ENCODE measurements around the gene PADI1. TPM values are rescaled to one million over a fixed set of nuclear protein-coding genes. Genes with fewer than 3 reads are reported as not detected.

The PADI1 gene
- total and polyA plus RNA-seq, 2 donors = 0.14 to 0.57 TPM

DNA sequence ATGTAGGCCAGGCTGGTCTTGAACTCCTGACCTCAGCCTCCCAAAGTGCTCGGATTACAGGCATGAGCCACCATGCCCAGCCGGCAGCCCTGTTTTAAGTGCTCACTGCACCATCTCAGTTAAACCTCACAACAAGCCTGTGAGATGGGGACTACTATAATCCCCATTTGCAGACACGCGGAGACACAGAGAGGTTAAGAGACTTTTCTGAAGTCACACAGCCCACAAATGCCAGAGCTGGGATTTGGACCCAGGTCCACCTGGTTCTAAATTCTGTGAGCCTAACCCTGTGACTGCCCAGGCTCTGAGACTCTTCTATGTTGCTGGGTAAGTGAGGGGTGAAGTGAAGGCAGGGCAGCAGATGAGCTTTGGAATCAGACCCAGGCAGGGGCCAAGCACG is 6.4 kb downstream of the PADI1 start:
- H3K27ac ChIP-seq (ENCODE audit: low read depth in 1 of 2, low read length in 1 of 2) = no peak overlapping the region
- 99% methylated on average over 5 of the region's 5 CpGs for WGBS
- H3K9me3 ChIP-seq (ENCODE audit: control insufficient read depth in 2 of 2, insufficient read depth in 1 of 2, low read length in 1 of 2) = no peaks in the 10 kb centered on the region
- H3K27me3 ChIP-seq (ENCODE audit: control insufficient read depth in 2 of 2, insufficient read depth in 1 of 2, low read length in 1 of 2) = peaks cover 2 to 87% of the 10 kb centered on the region in 2 donors
- H3K4me1 ChIP-seq (ENCODE audit: control insufficient read depth in 2 of 2, insufficient read depth in 2 of 2, low read length in 2 of 2) = peaks cover 11 to 33% of the 10 kb centered on the region in 2 donors
- H3K36me3 ChIP-seq (ENCODE audit: control insufficient read depth in 2 of 2, insufficient read depth in 2 of 2, low read length in 1 of 2) = no peaks in the 10 kb centered on the region
- H3K4me3 ChIP-seq (ENCODE audit: low read length in 2 of 2) = no peak overlapping the region
- DNase-seq (ENCODE audit: low read depth in 6 of 9, low spot score in 9 of 9) = no peak

DNA sequence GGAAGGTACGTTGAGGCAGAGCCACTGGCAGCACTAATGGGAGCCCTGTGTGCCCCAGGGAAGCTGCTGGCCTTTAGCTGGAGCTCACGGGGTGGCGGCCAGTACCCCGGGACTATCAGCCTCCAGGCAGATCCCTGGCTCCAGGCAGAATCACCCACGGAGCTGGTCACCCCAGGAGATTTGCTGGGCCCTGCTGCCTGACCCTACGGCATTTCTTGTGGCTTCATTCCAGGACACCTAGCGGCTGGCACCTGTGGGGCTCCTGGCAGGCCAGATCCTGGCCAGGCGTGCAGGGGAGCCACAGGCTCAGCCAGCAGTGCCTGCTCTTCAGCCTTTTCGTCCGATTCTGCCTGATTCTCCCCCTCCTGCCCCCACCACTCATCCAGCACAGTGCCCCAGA is 7.1 kb downstream of the PADI1 start:
- Histone ChIP-seq H3K4me3 (ENCODE audit: low read length in 2 of 2) (no peak overlapping the region), H3K9me3 (ENCODE audit: control insufficient read depth in 2 of 2, insufficient read depth in 1 of 2, low read length in 1 of 2) (no peaks in the 10 kb centered on the region), H3K4me1 (ENCODE audit: control insufficient read depth in 2 of 2, insufficient read depth in 2 of 2, low read length in 2 of 2) (peaks cover 11 to 33% of the 10 kb centered on the region in 2 donors), H3K36me3 (ENCODE audit: control insufficient read depth in 2 of 2, insufficient read depth in 2 of 2, low read length in 1 of 2) (no peaks in the 10 kb centered on the region), H3K27me3 (ENCODE audit: control insufficient read depth in 2 of 2, insufficient read depth in 1 of 2, low read length in 1 of 2) (peaks cover 2 to 88% of the 10 kb centered on the region in 2 donors), H3K27ac (ENCODE audit: low read depth in 1 of 2, low read length in 1 of 2) (no peak overlapping the region)
- DNase-seq (ENCODE audit: low read depth in 6 of 9, low spot score in 9 of 9) = no peak
- WGBS = 71% methylated on average over 10 of the region's 10 CpGs

DNA sequence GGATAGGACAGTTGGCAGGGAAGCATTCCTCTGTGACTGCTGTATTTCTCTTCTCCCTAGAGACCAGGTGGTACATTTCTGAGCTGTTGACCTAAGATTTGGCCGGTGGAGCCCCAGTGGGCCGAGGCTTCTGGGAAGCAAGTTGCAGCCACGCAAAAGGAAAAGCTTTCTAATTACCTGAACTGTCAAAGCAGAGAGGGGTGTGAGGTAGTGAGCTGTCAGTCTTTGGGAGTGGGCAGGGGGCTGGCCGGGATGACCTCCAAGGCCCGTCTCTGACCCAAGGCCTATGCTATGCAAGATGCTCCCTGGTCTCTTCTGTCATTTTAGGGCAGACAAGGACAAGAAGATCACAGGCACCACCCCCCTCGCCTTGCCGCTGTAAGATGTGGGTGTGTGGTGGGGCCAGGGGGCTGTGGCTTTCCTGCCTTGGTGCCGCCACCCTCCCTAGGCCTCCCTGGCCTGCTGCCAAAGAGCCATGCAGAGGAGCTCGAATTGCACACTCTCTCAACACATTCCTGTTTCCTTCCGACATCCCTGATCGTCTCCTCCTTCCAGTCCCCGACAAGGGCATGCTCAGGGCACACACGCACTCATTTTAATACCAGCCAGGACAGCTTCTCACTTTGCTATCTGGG is 7.7 kb downstream of the PADI1 start:
- peaks cover 2 to 84% of the 10 kb centered on the region in 2 donors for H3K27me3 ChIP-seq (ENCODE audit: control insufficient read depth in 2 of 2, insufficient read depth in 1 of 2, low read length in 1 of 2)
- 2% methylated on average over 13 of the region's 13 CpGs for WGBS

GRCh38 chr1:17213148-17213781 is 8.3 kb downstream of the PADI1 start:
- peaks cover 2 to 82% of the 10 kb centered on the region in 2 donors for H3K27me3 ChIP-seq (ENCODE audit: control insufficient read depth in 2 of 2, insufficient read depth in 1 of 2, low read length in 1 of 2)
- H3K27ac ChIP-seq (ENCODE audit: low read depth in 1 of 2, low read length in 1 of 2) = no peak overlapping the region
- 69% methylated on average over 13 of the region's 13 CpGs for WGBS

More for the DNA sequence above, 7.7 kb downstream of the PADI1 start:
- Histone ChIP-seq H3K36me3 (ENCODE audit: control insufficient read depth in 2 of 2, insufficient read depth in 2 of 2, low read length in 1 of 2) (no peaks in the 10 kb centered on the region), H3K4me1 (ENCODE audit: control insufficient read depth in 2 of 2, insufficient read depth in 2 of 2, low read length in 2 of 2) (peaks cover 11 to 32% of the 10 kb centered on the region in 2 donors), H3K9me3 (ENCODE audit: control insufficient read depth in 2 of 2, insufficient read depth in 1 of 2, low read length in 1 of 2) (no peaks in the 10 kb centered on the region), H3K4me3 (ENCODE audit: low read length in 2 of 2) (no peak overlapping the region), H3K27ac (ENCODE audit: low read depth in 1 of 2, low read length in 1 of 2) (no peak overlapping the region)
- DNase-seq (ENCODE audit: low read depth in 6 of 9, low spot score in 9 of 9) = peak in 8 of 9 donors; percentile 20 to 85 (median 54)

GRCh38 chr1:17213782-17214148 is 8.8 kb downstream of the PADI1 start:
- WGBS = 88% methylated on average over 9 of the region's 9 CpGs
- Histone ChIP-seq H3K4me1 (ENCODE audit: control insufficient read depth in 2 of 2, insufficient read depth in 2 of 2, low read length in 2 of 2) (peaks cover 11 to 25% of the 10 kb centered on the region in 2 donors), H3K9me3 (ENCODE audit: control insufficient read depth in 2 of 2, insufficient read depth in 1 of 2, low read length in 1 of 2) (no peaks in the 10 kb centered on the region), H3K27me3 (ENCODE audit: control insufficient read depth in 2 of 2, insufficient read depth in 1 of 2, low read length in 1 of 2) (peaks cover 2 to 81% of the 10 kb centered on the region in 2 donors), H3K36me3 (ENCODE audit: control insufficient read depth in 2 of 2, insufficient read depth in 2 of 2, low read length in 1 of 2) (no peaks in the 10 kb centered on the region), H3K27ac (ENCODE audit: low read depth in 1 of 2, low read length in 1 of 2) (no peak overlapping the region), H3K4me3 (ENCODE audit: low read length in 2 of 2) (no peak overlapping the region)
- no peak for DNase-seq (ENCODE audit: low read depth in 6 of 9, low spot score in 9 of 9)

More at GRCh38 chr1:17213148-17213781, 8.3 kb downstream of the PADI1 start:
- Histone ChIP-seq H3K4me1 (ENCODE audit: control insufficient read depth in 2 of 2, insufficient read depth in 2 of 2, low read length in 2 of 2) (peaks cover 11 to 25% of the 10 kb centered on the region in 2 donors), H3K4me3 (ENCODE audit: low read length in 2 of 2) (no peak overlapping the region), H3K36me3 (ENCODE audit: control insufficient read depth in 2 of 2, insufficient read depth in 2 of 2, low read length in 1 of 2) (no peaks in the 10 kb centered on the region), H3K9me3 (ENCODE audit: control insufficient read depth in 2 of 2, insufficient read depth in 1 of 2, low read length in 1 of 2) (no peaks in the 10 kb centered on the region)
- DNase-seq (ENCODE audit: low read depth in 6 of 9, low spot score in 9 of 9) = no peak

DNA sequence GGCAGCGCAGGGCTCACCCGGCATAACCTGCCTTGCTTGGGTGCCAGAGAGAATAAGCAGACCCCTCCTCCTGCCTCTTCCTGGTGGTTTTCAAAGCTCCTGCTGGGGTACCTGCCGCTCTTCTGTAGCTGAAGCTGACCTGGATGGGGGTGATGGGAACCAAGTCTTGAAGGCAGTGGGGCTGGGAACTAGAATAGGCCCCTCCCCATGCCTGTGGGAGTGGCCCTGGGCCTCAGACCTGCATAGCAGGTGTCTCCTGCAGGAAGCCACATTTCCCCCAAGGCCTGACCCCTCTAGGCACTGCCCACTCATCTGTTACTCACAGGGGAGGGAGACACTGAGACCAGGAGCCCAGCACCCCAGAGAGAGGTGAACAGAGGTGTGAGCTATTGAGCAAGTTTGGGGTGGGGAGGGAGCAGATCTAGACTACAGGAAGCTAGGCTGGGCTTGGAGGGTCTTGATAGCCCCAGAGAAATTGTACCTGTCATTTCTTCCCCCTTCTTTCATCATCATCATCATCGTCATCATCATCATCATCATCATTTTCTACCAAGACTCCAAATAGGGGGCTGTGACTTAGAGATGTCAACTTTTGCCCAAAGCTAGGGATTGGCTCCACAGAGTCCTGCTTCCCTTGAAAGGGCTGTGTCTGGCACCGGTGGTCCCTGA is 10.1 kb downstream of the PADI1 start:
- Histone ChIP-seq H3K27ac (ENCODE audit: low read depth in 1 of 2, low read length in 1 of 2) (no peak overlapping the region), H3K9me3 (ENCODE audit: control insufficient read depth in 2 of 2, insufficient read depth in 1 of 2, low read length in 1 of 2) (no peaks in the 10 kb centered on the region), H3K4me1 (ENCODE audit: control insufficient read depth in 2 of 2, insufficient read depth in 2 of 2, low read length in 2 of 2) (peaks cover 11 to 25% of the 10 kb centered on the region in 2 donors), H3K36me3 (ENCODE audit: control insufficient read depth in 2 of 2, insufficient read depth in 2 of 2, low read length in 1 of 2) (no peaks in the 10 kb centered on the region), H3K27me3 (ENCODE audit: control insufficient read depth in 2 of 2, insufficient read depth in 1 of 2, low read length in 1 of 2) (peaks cover 2 to 83% of the 10 kb centered on the region in 2 donors), H3K4me3 (ENCODE audit: low read length in 2 of 2) (no peak overlapping the region)
- WGBS = 87% methylated on average over 5 of the region's 5 CpGs
- no peak for DNase-seq (ENCODE audit: low read depth in 6 of 9, low spot score in 9 of 9)

GRCh38 chr1:17215545-17215890 is 10.6 kb downstream of the PADI1 start:
- H3K9me3 ChIP-seq (ENCODE audit: control insufficient read depth in 2 of 2, insufficient read depth in 1 of 2, low read length in 1 of 2) = no peaks in the 10 kb centered on the region
- H3K4me3 ChIP-seq (ENCODE audit: low read length in 2 of 2) = no peak overlapping the region
- peaks cover 11 to 25% of the 10 kb centered on the region in 2 donors for H3K4me1 ChIP-seq (ENCODE audit: control insufficient read depth in 2 of 2, insufficient read depth in 2 of 2, low read length in 2 of 2)
- H3K27me3 ChIP-seq (ENCODE audit: control insufficient read depth in 2 of 2, insufficient read depth in 1 of 2, low read length in 1 of 2) = peaks cover 2 to 80% of the 10 kb centered on the region in 2 donors
- WGBS = 94% methylated on average over 6 of the region's 6 CpGs
- no peak overlapping the region for H3K27ac ChIP-seq (ENCODE audit: low read depth in 1 of 2, low read length in 1 of 2)
- no peaks in the 10 kb centered on the region for H3K36me3 ChIP-seq (ENCODE audit: control insufficient read depth in 2 of 2, insufficient read depth in 2 of 2, low read length in 1 of 2)
- no peak for DNase-seq (ENCODE audit: low read depth in 6 of 9, low spot score in 9 of 9)

DNA sequence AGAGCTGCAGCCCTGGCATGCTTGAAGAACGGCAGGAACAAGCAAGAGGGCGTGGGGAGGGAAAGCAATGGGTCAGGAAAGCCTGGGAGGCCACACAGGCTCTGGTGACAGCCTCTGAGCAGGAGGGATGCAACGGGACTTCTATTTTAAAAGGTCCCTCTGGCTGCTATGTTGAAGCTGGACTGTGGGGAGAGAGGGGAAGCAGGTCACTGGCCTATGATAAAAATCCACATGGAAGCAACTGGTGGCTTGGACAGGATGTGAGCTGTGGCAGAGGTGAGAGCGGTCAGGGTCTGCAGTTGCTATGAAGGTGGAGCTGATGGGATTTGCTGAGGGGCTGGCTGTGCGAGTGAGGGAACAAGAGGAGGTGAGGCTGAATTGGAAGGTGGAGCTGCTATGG is 11.2 kb downstream of the PADI1 start:
- Histone ChIP-seq H3K9me3 (ENCODE audit: control insufficient read depth in 2 of 2, insufficient read depth in 1 of 2, low read length in 1 of 2) (no peaks in the 10 kb centered on the region), H3K4me1 (ENCODE audit: control insufficient read depth in 2 of 2, insufficient read depth in 2 of 2, low read length in 2 of 2) (peaks cover 11 to 25% of the 10 kb centered on the region in 2 donors), H3K4me3 (ENCODE audit: low read length in 2 of 2) (no peak overlapping the region), H3K27me3 (ENCODE audit: control insufficient read depth in 2 of 2, insufficient read depth in 1 of 2, low read length in 1 of 2) (peaks cover 2 to 79% of the 10 kb centered on the region in 2 donors), H3K36me3 (ENCODE audit: control insufficient read depth in 2 of 2, insufficient read depth in 2 of 2, low read length in 1 of 2) (no peaks in the 10 kb centered on the region), H3K27ac (ENCODE audit: low read depth in 1 of 2, low read length in 1 of 2) (no peak overlapping the region)
- DNase-seq (ENCODE audit: low read depth in 6 of 9, low spot score in 9 of 9) = no peak
- WGBS = 83% methylated on average over 5 of the region's 5 CpGs

DNA sequence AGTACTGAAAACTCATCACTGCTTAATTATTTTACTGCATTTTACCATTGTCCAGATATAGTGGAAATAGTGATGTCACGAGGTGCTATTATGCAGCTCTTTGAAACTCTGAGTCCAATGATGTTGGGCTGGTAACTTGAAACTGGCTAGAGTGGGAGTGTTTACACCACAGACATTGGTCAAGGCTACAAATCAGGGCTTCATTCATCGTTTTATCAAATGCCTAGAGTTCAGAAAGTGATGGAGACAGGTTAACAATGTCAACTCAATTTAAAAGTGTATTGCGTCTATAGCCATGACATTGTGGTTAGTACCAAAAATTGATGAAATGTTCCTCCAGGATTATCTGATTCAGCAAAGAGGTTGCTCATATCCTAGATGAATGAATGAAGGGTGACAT is 12.7 kb downstream of the PADI1 start:
- DNase-seq (ENCODE audit: low read depth in 6 of 9, low spot score in 9 of 9) = no peak
- no peaks in the 10 kb centered on the region for H3K36me3 ChIP-seq (ENCODE audit: control insufficient read depth in 2 of 2, insufficient read depth in 2 of 2, low read length in 1 of 2)
- no peak overlapping the region for H3K4me3 ChIP-seq (ENCODE audit: low read length in 2 of 2)
- WGBS = 91% methylated on average over 3 of the region's 3 CpGs
- H3K9me3 ChIP-seq (ENCODE audit: control insufficient read depth in 2 of 2, insufficient read depth in 1 of 2, low read length in 1 of 2) = no peaks in the 10 kb centered on the region
- H3K27ac ChIP-seq (ENCODE audit: low read depth in 1 of 2, low read length in 1 of 2) = no peak overlapping the region
- H3K4me1 ChIP-seq (ENCODE audit: control insufficient read depth in 2 of 2, insufficient read depth in 2 of 2, low read length in 2 of 2) = peaks cover 5 to 12% of the 10 kb centered on the region in 2 donors
- peaks cover 2 to 74% of the 10 kb centered on the region in 2 donors for H3K27me3 ChIP-seq (ENCODE audit: control insufficient read depth in 2 of 2, insufficient read depth in 1 of 2, low read length in 1 of 2)

Measured in thymus (tissue), 11 donors.